Measurements from ENCODE around the gene NANOGP8. TPM values are rescaled to one million over a fixed set of nuclear protein-coding genes. Genes with fewer than 3 reads are reported as not detected.

Gene NANOGP8
- total RNA-seq, 4 donors from 2014 or later: 0.63 to 3.3 (median 0.71) TPM; not detected in 1

GRCh38 chr15:35126236-35126635, 41.1 kb upstream of the NANOGP8 start:
- Histone ChIP-seq H3K4me3 (no peak overlapping the region), H3K27ac (replicated peaks in 1 of 4) (no peak overlapping the region), H3K36me3 (no peaks in the 10 kb centered on the region), H3K27me3 (no peaks in the 10 kb centered on the region), H3K9me3 (no peaks in the 10 kb centered on the region), H3K4me1 (peaks cover 0 to 7% (median 0%) of the 10 kb centered on the region in 4 donors)
- 93% methylated on average over 1 of the region's 1 CpG for WGBS
- no peak for TF ChIP-seq POLR2AphosphoS5 (IDR thresholded peaks at IDR 0.05)
- intact Hi-C loops (cut with DNase I): no loop called here
- DNase-seq (ENCODE audit: extremely low spot score): no peak

GRCh38 chr15:35123743-35124142, 38.6 kb upstream of the NANOGP8 start:
- DNase-seq (ENCODE audit: extremely low spot score): no peak
- no peaks in the 10 kb centered on the region for H3K9me3 ChIP-seq
- H3K27me3 ChIP-seq: no peaks in the 10 kb centered on the region
- peaks cover 0 to 7% (median 0%) of the 10 kb centered on the region in 4 donors for H3K4me1 ChIP-seq
- intact Hi-C loops (cut with DNase I): no loop called here
- H3K27ac ChIP-seq (replicated peaks in 1 of 4): no peak overlapping the region
- TF ChIP-seq EP300 (IDR thresholded peaks at IDR 0.05) (no peak), POLR2A (IDR thresholded peaks at IDR 0.05; ENCODE audit: low read depth) (no peak), POLR2AphosphoS5 (IDR thresholded peaks at IDR 0.05) (no peak), CTCF (IDR thresholded peaks at IDR 0.05) (no peak)
- no peak overlapping the region for H3K4me3 ChIP-seq
- no peaks in the 10 kb centered on the region for H3K36me3 ChIP-seq

GRCh38 chr15:35121611-35122359, 36.7 kb upstream of the NANOGP8 start:
- Histone ChIP-seq H3K36me3 (no peaks in the 10 kb centered on the region), H3K27ac (replicated peaks in 1 of 4) (no peak overlapping the region), H3K4me1 (peaks cover 0 to 7% (median 0%) of the 10 kb centered on the region in 4 donors), H3K4me3 (no peak overlapping the region), H3K9me3 (no peaks in the 10 kb centered on the region), H3K27me3 (no peaks in the 10 kb centered on the region)
- no peak for DNase-seq (ENCODE audit: extremely low spot score)
- TF ChIP-seq POLR2A (IDR thresholded peaks at IDR 0.05; ENCODE audit: low read depth): no peak
- no peak for TF ChIP-seq POLR2AphosphoS5 (IDR thresholded peaks at IDR 0.05)
- TF ChIP-seq CTCF (IDR thresholded peaks at IDR 0.05): no peak
- no peak for TF ChIP-seq EP300 (IDR thresholded peaks at IDR 0.05)
- WGBS: 99% methylated on average over 22 of the region's 47 CpGs
- intact Hi-C loops (cut with DNase I): no loop called here

- H3K27ac ChIP-seq (replicated peaks in 1 of 4): no peak overlapping the region
- intact Hi-C loops (cut with DNase I): no loop called here
- peaks cover 0 to 13% (median 0%) of the 10 kb centered on the region in 4 donors for H3K4me1 ChIP-seq
- TF ChIP-seq POLR2AphosphoS5 (IDR thresholded peaks at IDR 0.05): no peak
- no peak for TF ChIP-seq EP300 (IDR thresholded peaks at IDR 0.05)
- no peak for TF ChIP-seq CTCF (IDR thresholded peaks at IDR 0.05)
- no peak for TF ChIP-seq POLR2A (IDR thresholded peaks at IDR 0.05; ENCODE audit: low read depth)
- no peaks in the 10 kb centered on the region for H3K9me3 ChIP-seq
- WGBS: 96% methylated on average over 6 of the region's 6 CpGs
- no peaks in the 10 kb centered on the region for H3K36me3 ChIP-seq
- H3K27me3 ChIP-seq: no peaks in the 10 kb centered on the region
- DNase-seq (ENCODE audit: extremely low spot score): no peak
- no peak overlapping the region for H3K4me3 ChIP-seq
Observed at GRCh38 chr15:35120173-35120572, 35.1 kb upstream of the NANOGP8 start.

- no peaks in the 10 kb centered on the region for H3K36me3 ChIP-seq
- H3K27ac ChIP-seq (replicated peaks in 1 of 4): no peak overlapping the region
- 62% methylated on average over 2 of the region's 2 CpGs for WGBS
- TF ChIP-seq POLR2A (IDR thresholded peaks at IDR 0.05; ENCODE audit: low read depth) (no peak), POLR2AphosphoS5 (IDR thresholded peaks at IDR 0.05) (no peak), EP300 (IDR thresholded peaks at IDR 0.05) (no peak), CTCF (IDR thresholded peaks at IDR 0.05) (no peak)
- intact Hi-C loops (cut with DNase I): no loop called here
- DNase-seq (ENCODE audit: extremely low spot score): no peak
- no peaks in the 10 kb centered on the region for H3K9me3 ChIP-seq
- H3K27me3 ChIP-seq: no peaks in the 10 kb centered on the region
- peaks cover 0 to 15% (median 0%) of the 10 kb centered on the region in 4 donors for H3K4me1 ChIP-seq
- H3K4me3 ChIP-seq: no peak overlapping the region
Observed at GRCh38 chr15:35118960-35119359, 33.9 kb upstream of the NANOGP8 start.
